H1 (cell line): ENCODE data around the gene NMU. TPM values are rescaled to one million over a fixed set of nuclear protein-coding genes. Genes with fewer than 3 reads are reported as not detected.

ENCODE experiments used
- BACH1 ChIP-seq: IDR thresholded peaks from 2 replicates; pipeline ENCODE4 v1.6.1; 2012; ENCODE audit warnings: low read length, improper control_type of control experiment
- EP300 ChIP-seq, 2 experiments: IDR thresholded peaks; 1 replicate in 1 of 2; 2 replicates in 1 of 2; pipeline ENCODE4 v1.6.1; 2011 to 2012; ENCODE audit warnings: low read depth in 2 of 2, low read length in 2 of 2, mild to moderate bottlenecking in 2 of 2, borderline replicate concordance in 1 of 2, inconsistent platforms in 1 of 2, moderate library complexity in 1 of 2
- KDM1A ChIP-seq: fragments of 200-600, 300-600 bp; sonication (generic); IDR thresholded peaks from 2 replicates; pipeline ENCODE4 v1.7.1; 2016; ENCODE audit warnings: mild to moderate bottlenecking, low read length, borderline replicate concordance
- POU5F1 ChIP-seq: IDR thresholded peaks from 2 replicates; pipeline ENCODE4 v1.6.1; 2011; ENCODE audit warnings: low read depth, mild to moderate bottlenecking, low read length, moderate library complexity
- SAP30 ChIP-seq: fragments of 300-600 bp; sonication (generic); IDR thresholded peaks from 2 replicates; pipeline ENCODE4 v1.7.1; 2012; ENCODE audit warnings: low read length, moderate library complexity, mild to moderate bottlenecking, inconsistent platforms; ENCODE audit not compliant: insufficient read depth, insufficient replicate concordance
- SIN3A ChIP-seq, 2 experiments: IDR thresholded peaks in 1 of 2; conservative IDR thresholded peaks in 1 of 2; 2 replicates each; pipeline ENCODE4 v1.6.1; 2011 to 2012; ENCODE audit warnings: low read length in 2 of 2, improper control_type of control experiment in 1 of 2, low read depth in 1 of 2, mild to moderate bottlenecking in 1 of 2
- SIX5 ChIP-seq: IDR thresholded peaks from 2 replicates; pipeline ENCODE4 v1.6.1; 2011; ENCODE audit warnings: mild to moderate bottlenecking, low read depth, low read length
- polyA plus RNA-seq, 7 experiments: library from polyadenylated mRNA; depleted of rRNA in 3 of 7; stranded (reverse) in 5 of 7; unstranded in 2 of 7; fragments of >200 nt in 5 of 7; fragments of 200-250 nt in 2 of 7; gene quantifications; 1 replicate in 5 of 7; 2 replicates in 1 of 7; 4 replicates in 1 of 7; pipeline versions ENCODE4 v1.2.1 to v1.2.3, GENCODE V29; 2011 to 2013; ENCODE audit warnings: missing spikeins in 2 of 7, mixed read lengths in 2 of 7
- total RNA-seq: library from RNA; stranded (reverse); fragmentation: NEBNext Ultra II Directional; extraction: Animal tissue kit (Norgen Biotek cat#: 25700); gene quantifications from 2 replicates; pipeline ENCODE4 v1.2.1, GENCODE V29; 2021

The NMU gene
- total and polyA plus RNA-seq, 2 of the 8 experiments (the other 6 are each of a cell fraction or from before 2014, with no cell fraction given) = 30.5 to 50.4 TPM

DNA sequence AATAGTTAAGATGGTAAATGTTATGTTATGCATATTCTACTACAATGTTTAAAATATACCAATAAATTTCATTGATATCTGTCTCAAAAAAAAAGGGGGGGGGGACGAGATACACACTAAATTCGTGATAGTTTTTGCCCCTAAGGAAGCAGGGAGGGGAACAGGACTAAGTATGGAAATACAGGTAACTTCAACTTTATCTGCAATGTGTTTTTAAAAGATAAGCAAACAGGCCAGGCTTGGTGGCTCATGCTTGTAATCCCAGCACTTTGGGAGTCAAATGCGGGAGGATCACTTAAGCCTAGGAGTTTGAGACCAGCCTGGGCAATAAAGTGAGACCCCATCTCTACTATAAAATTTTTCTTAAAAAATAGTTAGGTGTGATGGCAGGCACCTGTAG is 76.0 kb downstream of the NMU start (continued):
- TF ChIP-seq BACH1 (no peak), SAP30 (no peak), KDM1A (no peak), SIN3A (conservative IDR thresholded peaks at IDR 0.05 in 1 of 2, IDR thresholded peaks at IDR 0.05 in 1 of 2; ENCODE audit: low read depth in 1 of 2, low read length in 2 of 2) (no peak), SIX5 (no peak), EP300 (IDR thresholded peaks at IDR 0.05; ENCODE audit: borderline replicate concordance in 1 of 2, low read depth in 2 of 2, low read length in 2 of 2) (no peak), POU5F1 (no peak)
